GM19240 (cell line): ENCODE data around the gene OPALIN.
"Not testable (repeated sequence)": the region's sequence is repeated elsewhere in the genome, so short reads cannot be mapped to it uniquely, and the experiment has no call there.

Source experiments
- DNase-seq: peaks from one replicate; pipeline ENCODE4 v3.0.0; 2011; ENCODE audit warnings: low spot score; ENCODE audit not compliant: insufficient read length

Gene OPALIN

DNA sequence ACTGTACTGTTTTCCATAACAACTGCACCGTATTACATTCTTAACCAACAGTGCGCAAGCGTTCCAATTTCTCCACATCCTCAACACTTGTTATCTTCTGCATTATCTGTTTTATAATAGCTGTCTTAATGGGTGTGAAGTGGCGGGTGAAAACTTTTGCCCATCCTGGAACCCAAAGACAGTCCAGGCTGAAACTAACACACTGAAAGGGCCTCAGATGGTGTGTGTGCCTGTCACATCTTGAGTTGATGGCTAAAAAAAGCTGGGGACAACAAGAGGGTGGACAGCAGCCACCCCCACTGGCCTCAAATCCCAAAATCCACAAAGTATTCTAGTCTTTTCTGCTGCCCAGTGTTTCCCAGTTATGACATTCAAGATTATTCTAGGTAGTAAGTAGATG, 19.4 kb downstream of the OPALIN start:
- no peak for DNase-seq

DNA sequence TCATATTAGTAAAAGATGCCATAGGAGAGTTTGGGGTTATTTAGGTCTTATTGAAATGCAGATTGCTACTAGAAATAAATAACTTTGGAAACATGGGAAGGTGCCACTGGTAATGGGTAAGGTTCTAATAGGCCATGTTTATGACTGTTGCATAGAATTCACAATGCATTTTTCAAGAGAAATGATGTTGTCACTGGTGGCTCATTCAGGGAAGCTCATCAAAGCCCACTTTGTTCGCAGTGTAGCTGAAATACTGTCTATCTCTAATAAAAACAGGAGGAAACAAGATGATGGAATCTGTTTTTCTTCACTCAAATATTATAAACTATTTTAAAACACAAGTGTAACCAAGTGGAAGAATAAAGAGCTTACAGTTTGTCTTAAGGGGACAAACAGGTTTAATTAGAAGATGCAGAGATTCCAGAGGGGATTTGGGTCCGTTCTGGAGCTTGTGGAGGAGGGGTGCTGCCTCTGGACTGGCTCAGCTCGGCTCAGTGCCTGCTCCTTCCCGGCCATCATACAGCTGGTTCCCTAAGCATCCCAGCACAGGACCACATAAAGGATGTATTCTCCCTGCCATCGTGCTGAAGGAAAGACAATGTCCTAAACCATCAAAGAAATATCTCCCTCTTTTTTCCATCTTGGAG, 20.4 kb downstream of the OPALIN start:
- no peak for DNase-seq

DNA sequence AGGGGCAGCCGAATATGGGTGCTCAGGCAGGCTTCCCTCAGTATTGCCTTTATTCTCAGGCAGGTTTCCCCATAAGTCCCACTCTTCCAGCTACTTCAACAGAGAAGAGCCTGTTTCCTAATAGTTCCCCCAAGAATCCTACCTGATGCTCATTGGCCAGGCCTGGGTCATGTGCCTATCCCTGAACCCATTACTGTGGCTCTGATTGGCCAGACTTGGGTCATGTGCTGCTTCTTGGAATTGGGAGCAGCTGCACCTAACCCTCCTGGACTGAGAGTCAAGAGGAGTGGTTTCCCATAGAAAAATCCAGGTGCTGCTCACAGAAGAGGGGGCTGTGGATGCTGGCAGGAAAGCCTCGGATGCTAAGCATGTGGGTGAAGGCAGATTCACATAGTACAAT, 21.7 kb downstream of the OPALIN start:
- DNase-seq, result no peak

DNA sequence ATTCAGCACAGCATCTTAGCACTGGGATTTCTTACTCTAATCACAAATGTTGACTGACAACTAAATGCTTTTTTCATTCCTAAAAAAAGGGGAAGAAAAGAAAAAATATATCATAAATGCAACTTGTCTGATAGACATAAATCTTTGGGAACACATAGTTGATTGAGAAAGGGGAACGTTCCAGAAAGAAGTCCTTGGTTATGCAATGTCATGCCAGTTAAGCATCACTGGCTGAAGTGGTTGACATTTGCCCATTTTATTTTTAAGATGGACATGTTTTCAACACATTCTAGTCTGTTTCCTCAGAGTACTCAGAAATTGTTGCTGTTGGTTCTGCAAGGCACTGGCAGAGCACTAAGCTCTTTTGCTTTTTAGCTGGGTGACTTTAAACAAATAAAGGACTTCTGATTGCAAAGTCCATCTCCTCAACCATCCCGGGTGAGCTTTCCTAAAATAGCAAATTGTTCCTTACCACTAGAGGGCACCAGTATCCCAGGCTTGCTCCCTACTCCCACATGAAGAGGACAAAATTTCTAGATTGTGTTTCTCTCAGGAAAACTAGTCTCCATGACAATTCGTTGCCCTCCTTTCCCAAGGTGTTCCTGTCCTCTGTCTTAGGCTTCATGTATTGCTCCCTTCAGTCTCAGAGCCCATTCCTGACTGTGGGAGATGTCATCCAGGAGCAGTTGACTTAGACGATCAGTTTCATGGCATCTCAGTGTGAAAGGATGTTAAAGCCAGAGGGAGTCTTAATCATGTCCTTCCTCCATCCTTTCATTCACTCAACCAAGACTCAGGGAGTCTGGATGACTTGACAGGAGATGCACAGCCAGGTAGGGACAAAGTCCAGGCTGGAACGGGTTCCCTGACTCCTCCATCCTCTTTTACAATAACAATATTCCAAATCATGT, 23.9 kb downstream of the OPALIN start:
- no peak for DNase-seq

DNA sequence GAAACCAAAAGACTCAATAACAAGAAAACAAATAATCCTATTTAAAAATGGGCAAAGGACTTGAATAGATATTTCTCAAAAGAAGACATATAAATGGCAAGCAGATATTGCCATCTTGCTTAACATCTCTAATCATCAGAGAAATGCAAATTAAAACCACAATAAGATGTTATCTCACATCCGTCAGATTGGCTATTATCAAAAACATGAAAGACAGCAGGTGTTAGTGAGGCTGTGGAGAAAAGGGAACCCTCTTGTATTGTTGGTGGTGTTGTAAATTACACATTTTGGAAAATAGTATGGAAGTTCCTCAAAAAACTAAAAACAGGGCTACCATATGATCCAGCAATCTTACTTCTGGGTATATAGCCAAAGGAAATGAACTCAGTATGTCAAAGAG, 25.7 kb downstream of the OPALIN start:
- DNase-seq, result no peak

DNA sequence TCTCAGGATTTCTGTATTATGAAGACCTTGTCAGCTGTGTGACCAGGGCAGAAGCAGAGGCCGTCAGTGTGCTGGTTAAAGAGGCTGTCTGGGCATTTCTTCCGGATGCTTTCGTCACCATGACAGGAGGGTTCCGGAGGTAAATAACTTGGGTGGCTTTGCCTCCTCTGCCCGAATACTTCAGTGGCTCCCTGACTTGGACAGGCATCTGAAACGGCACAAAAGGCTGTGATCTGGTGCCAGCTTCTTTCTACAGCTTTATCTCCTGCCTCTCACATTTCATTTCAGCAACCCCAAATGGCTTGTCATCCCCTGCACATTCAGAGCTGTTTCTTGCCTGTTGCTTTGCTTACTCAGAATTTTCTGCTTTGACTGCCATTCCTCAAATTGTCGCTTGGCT, 31.3 kb downstream of the OPALIN start:
- DNase-seq, result no peak

DNA sequence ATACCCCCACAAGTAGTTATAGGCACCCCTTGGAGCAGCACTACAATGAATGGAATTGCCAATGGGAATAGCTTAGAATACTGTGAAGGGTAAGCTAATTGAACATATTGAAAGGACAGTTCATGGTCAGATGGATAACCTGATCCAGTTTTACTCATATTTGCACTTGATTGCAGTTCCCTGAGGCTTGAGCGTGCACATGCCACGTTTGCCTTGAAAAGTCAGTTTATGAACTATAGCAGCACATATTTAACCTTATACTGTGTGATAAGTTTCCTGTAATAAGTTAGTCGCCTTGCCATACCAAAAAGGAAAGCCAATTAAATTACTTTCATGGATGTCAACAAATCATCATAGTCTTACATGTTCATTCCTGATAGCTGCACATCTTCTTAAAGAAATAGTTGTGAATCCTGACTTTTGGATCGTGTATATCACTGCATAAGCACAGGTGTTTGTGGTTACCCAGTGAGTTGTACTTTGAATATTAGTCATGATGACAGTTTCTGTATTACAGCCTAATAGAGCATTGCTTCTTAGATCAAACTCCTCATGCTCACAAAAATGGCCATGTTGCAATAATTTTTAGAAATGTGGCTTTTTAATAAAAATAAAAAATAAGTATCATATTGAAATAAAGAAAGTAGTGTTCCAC, 33.0 kb downstream of the OPALIN start:
- DNase-seq, result peak; percentile 35

DNA sequence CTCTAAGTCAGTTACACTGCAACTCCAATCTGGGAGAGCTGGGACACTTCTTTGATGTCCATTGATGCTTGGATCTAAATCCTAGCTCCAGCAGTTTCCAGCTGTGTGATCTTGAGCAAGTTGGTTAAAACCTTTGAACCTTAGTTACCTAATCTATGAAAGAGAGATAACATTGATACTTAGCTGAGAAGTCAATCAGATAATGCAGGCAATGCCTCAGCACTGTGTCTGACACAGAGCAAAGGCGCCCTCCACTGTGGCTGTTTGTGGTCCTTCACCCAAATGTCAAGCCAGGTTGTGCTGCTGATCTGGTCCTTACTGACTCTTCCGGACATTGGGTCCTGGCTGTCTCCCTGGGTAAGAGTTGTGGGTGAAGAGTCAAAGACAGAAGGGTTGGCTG, 34.4 kb downstream of the OPALIN start:
- no peak for DNase-seq

DNA sequence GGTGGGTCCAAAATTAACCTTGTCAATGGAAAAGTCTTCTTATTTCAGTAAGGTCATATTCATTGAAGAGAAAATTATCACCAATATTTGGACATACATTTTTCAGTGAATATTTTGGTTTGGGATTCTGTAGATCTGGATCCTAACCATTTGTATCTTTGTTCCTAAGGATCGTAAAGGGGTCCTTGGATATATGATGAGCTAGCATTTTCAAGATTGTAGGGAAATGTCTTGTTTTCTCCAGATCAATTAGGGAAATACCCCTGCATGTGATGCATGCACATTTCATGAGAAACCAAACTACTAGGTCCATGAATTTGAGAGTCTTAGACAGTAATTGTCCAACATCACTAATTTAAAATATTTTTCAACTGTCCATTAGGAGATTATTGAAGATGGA, 36.5 kb downstream of the OPALIN start:
- DNase-seq, result no peak

DNA sequence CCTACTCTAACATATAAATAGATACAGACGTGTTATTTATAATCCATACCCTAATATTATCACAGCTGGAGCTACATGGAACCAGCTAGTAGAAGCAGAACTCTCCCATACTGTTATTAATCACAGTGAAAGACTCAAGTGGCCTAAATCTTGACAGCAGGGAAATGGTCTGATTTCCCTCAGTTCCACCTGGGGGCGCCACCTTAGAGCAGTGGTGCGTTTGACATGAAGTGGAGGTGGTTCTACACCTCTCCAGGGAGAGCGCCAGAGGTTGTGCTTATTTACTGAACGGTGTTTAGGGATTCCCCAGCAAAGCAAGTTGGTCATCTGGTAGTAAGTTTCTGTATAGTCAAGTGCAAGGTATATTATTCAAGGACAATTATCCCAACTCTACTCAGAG, 37.0 kb downstream of the OPALIN start:
- DNase-seq, result no peak

DNA sequence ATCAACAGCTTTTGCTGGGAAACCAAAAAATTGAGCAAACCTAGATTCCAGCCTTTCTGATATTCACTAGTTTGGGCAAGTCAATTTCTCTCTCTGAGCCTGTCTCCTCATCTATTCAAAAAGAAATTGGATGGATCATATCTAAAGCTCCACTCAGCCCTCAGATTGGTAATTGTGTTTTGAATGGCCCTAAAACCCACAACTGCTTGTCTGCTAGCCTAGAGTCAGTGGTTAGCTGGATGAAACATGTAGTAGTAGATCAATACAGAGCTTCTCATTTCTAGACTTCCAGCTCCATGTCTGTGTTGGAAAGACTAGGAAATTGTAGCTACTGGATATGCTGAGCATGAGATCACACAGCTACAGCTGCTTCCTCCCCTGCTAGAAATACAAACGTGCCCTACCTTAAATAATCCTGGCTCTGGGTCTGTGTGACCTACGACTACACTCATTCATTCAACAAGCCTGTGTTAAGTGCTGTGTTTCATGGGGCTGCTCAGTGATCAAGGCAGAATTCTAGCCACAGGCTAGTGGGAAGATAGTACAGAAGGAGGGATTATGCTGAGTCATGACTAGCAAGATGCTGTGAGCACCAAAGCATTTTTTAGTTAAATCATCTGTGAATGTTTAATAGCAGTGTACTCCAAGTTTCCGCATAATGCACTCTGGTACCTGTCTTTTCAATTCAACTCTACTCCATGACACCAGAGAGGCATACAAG, 38.9 kb downstream of the OPALIN start:
- DNase-seq, result no peak

DNA sequence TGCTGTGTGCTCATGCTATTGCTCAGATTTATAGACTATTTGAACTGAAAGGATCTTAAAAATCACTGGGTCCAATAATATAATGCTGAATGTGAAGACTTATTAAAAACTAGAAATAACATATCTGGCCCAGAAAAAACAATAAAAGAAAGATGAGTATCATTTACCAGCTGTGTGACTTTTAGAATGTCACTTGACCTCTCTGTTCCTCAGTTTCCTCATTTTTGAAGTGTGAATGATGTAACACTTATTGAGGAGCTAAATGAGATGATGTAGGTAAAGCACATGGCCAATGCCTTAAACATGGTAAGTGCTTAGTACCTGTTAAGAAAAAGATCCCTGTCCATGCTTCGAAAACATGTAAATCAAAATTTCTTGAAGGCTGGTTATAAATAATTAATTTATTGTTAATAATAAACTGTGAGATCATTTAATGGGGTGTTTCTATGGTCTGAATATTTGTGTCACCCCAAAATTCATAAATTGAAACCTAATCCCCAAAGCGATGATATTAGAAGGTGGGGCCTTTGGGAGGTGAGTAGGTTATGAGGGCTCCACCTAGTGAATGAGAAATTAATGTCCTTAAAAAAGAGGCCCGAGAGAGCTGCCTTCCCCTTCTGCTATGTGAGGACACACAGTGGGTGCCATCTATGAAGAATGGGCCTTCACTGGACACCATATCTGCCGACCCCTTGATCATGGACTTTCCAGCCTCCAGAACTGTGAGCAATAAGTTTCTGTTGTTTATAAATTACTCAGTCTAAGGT, 41.6 kb downstream of the OPALIN start:
- DNase-seq, result no peak

DNA sequence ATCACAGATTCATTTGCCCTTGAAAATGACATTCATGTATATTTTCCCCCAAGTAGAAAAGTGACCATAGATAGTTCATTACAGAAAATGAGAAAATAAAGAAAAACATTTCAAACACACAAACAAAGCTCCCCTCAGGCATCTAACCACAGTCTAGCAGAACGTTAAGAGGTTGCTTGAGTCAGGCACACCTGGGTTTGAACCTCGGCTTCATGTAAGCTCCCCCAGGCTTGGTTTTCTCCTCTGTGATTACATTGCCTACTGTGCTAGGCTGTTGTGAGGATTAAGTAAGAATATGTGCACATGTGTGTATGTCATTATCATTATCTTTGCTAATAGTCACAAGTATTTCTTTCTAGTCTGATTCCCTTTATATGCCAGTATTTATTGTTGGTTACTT, 45.5 kb downstream of the OPALIN start:
- no peak for DNase-seq

DNA sequence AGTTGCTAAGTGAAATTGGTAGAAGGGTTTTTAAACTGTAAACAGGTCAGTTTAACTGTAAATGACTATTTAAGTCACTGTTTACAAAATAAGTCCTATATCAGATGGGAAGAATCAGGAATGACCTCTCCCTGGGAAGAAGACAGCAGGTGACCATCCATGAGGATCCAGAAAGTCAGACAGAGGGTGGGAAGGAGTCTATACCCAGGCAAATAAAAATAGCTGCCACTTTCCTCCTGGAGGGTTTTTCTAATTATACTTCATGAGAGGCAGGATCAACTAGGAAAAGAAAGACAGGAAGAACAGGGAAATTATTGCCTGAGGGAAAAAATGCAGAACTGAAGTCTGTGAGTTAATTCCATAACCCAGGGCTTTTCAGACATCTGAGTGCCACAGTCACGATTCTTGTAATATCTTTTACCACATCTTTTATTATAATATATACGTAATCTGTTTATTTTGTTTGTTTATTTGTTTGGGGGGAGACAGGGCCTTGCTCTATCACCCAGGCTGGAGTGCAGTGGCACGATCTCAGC, 47.6 kb downstream of the OPALIN start:
- no peak for DNase-seq

DNA sequence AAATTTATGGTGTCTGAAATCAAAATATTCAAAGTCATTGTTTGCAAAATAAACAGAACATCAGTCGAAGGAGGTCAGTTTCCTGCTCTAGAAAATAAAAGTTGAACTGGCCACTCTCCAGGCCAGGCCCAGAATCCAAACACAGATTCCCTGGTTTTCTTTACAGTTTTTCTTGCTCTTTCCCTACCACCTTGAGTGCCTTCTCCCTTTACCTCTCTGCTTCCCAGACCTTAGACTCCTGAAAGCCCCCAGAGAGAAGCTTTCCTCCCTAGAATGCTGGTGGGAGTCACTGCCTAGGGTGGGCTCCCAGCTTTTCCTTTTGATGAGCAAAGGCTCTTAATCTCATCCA, 48.5 kb downstream of the OPALIN start:
- DNase-seq, result no peak

DNA sequence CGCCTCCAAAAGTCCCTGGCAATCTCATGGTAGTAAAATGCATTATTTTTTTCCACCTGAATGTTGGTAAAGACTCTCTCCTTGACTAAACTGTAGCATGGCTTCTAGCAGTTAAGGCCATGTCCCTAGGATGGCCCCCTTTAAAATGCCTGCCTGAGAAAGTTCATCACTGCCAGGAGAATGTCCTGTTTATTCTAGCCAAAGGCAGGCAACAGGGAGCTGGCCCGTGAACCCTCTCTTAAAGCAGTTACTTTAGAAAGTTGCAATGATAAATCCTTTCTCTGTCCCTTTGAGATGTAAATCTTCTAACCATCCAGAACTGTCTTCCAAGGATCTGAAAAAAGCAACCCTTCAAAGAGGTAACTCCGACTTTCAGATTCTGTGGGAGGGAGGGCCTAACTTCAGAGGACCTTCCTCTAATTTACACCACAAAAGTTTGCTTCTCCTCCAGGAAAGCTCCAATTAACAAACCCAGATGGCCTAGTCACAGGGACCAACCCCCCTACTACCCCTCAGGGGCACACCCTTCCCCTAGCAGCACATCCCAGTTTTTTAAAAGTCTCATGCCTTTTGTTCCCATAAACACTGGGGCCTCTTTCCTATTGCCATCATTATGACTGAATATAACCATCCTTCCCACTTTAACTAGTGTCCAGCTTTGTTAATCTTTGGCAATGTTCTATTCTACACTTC, 49.0 kb downstream of the OPALIN start:
- no peak for DNase-seq

DNA sequence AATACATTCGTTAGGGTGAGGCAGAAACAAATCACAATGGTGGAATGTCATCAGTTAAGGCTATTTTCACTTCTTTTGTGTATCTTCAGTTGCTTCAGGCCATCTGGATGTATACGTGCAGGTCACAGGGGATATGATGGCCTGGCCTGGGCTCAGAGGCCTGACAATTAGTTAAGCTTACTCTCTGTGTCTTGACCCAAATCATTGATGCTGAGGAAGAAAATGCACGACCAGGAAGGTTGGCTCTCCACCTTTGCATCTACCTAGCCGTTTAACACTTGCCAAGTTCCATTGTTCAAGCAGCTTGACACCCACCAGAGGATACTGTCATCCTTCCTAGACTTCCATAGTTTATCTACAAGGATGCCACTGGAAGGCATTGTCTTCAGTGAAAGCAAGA, 49.9 kb downstream of the OPALIN start:
- not testable (repeated sequence) for DNase-seq

DNA sequence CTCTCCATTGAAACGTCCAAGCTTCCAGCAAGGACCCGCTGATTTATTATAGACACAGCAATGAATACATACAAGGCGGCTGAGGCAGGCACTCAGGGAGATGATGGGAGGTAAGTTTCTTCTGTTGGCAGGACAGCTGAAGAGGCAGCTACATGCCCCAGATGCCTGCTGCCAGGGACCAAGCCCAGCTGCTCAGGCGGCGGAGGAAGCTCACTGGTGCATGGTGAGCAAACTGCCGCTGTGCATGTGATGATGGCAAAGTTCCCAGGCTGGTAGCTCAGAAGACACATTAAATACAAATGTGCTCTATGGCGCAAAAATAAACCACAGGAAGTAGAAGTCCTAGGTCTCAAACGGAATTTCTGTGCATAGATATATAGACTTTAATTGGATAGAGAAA, 52.3 kb downstream of the OPALIN start:
- DNase-seq, result no peak

DNA sequence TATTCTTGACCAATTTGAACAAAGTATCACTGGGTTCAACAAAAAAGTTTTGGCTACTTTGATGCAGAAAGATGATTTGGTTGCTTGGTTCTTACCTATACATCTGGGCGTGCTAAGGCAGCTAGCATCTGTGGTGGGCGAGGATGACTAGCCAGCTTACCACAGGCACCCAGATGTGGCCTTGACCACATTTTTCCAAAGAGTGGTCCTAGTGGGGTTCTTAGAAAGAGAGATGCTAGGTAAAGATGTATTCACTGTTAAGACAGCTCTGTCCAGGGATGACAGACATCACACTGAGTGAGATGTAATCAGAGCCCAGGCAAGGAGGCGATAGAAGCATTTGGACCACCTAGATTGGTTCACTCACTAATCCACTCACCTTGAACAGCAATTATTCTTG, 53.8 kb downstream of the OPALIN start:
- no peak for DNase-seq

DNA sequence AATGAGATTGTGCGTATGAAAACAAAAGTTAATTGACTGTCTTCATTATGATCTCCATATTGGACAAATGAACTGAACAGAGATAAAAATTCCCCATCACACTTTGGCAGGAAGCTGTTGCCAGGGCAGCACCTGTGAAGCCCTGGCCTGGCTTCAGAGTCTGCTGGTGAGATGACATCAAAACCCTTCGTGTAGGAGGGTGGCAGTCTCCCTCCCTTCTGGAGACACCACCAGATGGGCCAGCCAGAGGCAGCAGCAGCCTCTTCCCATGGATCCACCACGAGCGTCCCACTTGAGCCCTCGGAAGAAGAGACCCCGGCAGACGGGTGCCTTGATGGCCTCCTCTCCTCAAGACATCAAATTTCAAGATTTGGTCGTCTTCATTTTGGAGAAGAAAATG, 54.6 kb downstream of the OPALIN start, which contains the start of gene DNTT:
DNTT (plus strand) TSS at position 205 of the 400 bp plus-strand sequence; CDS start at position 269, 64 bp downstream.
- DNase-seq, result no peak
